GM12865 (cell line): ENCODE data around the gene CCM2L.

Source experiments
- DNase-seq: peaks from one replicate; pipeline ENCODE4 v3.0.0; 2010; ENCODE audit warnings: low read depth
- H3K4me3 ChIP-seq: 2 replicates; pipeline ENCODE4 v1.5.1; 2011; ENCODE audit warnings: mild to moderate bottlenecking, low read depth, low read length, control low read depth
- TF ChIP-seq, protein P1 (sequence below): IDR thresholded peaks from 2 replicates; pipeline ENCODE4 v1.5.1; 2011; ENCODE audit warnings: low read length, control low read depth, low read depth, inconsistent platforms; ENCODE audit not compliant: insufficient read depth; ENCODE audit errors: missing control alignments

Gene CCM2L

DNA sequence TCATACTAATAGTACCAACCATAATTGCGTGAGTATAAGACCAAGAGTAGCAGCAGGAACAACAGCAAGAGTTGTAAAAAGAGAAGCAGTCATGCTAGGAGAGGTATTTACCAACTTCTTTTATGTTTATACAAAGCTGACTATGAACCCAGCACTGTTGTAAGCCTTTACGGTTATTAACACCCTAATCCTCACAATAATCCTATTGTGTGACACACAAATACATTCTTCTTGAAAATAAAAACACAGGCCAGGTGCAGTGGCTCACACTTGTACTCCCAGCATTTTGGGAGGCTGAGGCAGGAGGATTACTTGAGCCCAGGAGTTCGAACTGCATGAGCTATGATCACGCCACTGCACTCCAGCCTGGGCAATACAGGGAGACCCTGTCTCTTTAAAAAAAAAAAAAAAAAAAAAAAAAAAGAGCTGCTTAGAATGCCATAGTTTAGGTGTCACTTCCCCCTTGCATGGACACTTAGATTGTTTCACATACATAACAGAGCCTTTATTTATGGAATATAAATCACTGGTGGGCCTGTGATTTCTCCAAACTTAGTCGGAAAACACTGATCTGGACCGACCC, 62.0 kb downstream of the CCM2L start:
- DNase-seq = no peak
- no peak overlapping the region for H3K4me3 ChIP-seq
- TF ChIP-seq, protein P1, sequence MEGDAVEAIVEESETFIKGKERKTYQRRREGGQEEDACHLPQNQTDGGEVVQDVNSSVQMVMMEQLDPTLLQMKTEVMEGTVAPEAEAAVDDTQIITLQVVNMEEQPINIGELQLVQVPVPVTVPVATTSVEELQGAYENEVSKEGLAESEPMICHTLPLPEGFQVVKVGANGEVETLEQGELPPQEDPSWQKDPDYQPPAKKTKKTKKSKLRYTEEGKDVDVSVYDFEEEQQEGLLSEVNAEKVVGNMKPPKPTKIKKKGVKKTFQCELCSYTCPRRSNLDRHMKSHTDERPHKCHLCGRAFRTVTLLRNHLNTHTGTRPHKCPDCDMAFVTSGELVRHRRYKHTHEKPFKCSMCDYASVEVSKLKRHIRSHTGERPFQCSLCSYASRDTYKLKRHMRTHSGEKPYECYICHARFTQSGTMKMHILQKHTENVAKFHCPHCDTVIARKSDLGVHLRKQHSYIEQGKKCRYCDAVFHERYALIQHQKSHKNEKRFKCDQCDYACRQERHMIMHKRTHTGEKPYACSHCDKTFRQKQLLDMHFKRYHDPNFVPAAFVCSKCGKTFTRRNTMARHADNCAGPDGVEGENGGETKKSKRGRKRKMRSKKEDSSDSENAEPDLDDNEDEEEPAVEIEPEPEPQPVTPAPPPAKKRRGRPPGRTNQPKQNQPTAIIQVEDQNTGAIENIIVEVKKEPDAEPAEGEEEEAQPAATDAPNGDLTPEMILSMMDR = no peak

DNA sequence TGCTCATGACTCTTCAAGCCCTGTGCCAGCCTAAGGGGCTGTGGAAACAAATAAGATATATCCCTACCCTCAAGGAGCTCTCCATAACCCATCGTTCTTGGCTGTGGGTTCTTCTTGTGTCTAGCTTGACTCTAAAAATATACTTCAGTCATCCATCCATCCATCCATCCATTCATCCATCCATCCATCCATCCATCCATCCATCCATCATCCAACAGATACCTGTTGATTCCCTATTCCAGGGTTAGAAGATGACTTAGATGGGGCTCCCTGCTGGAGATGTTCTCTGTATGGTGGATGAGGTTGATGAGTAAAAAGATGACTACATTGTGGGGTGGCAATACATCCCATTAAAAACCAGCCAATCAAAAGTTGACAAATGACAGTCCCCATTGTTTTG, 65.3 kb downstream of the CCM2L start:
- TF ChIP-seq, protein P1 = no peak
- H3K4me3 ChIP-seq = no peak overlapping the region
- no peak for DNase-seq

DNA sequence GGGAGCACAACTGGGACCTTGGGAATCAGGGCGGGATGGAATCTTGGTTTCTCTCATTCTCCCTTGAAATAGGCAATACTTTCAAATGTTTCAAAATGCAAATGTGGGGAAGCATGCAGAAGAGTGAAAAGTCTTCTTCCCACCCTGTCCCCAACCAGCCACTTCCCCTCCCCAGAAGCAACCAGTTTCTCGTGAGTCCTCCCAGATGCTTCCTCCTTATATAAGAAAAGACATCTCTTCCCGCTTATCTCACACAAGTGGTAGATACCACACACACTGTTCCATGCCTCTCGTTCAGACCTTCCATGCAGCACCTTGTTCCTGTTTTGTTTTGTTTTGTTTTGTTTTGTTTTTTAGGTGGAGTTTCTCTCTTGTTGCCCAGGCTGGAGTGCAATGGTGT, 67.0 kb downstream of the CCM2L start:
- TF ChIP-seq, protein P1 = no peak
- DNase-seq = no peak
- H3K4me3 ChIP-seq = no peak overlapping the region

DNA sequence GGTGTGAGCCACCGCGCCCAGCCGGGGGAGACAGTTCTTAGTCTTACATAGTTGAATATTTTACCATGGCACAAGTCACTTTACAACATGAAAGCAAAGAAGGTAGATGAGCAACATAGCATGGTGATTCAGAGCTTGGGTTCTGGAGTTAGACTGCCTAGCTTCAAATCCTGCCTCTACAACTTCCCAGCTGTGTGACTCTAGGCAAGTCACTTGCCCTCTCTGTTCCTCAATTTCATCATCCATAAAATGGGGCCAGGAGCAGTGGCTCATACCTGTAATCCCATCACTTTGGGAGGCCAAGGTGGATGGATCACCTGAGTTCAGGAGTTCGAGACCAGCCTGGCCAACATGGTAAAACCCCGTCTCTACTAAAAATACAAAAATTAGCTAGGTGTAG, 68.1 kb downstream of the CCM2L start:
- no peak overlapping the region for H3K4me3 ChIP-seq
- TF ChIP-seq, protein P1 = no peak
- no peak for DNase-seq

DNA sequence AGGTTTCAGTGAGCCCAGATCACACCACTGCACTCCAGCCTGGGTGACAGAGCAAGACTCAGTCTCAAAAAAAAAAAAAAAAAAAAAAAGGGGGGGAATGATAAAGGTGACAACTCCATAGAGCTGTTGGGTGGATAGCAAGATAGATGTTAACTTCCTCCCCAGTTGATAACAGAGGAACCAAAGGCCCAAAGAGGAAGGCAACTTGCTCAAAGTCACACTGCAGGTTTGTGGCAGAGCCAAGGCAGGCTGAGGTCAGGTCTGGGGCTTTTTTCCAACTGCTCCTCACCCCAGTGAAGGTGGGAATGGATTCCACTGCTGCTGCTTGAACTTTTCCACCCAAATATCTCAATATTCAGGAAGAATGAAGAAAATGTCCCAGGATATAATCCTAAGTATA, 68.6 kb downstream of the CCM2L start:
- H3K4me3 ChIP-seq = no peak overlapping the region
- TF ChIP-seq, protein P1 = no peak
- no peak for DNase-seq

DNA sequence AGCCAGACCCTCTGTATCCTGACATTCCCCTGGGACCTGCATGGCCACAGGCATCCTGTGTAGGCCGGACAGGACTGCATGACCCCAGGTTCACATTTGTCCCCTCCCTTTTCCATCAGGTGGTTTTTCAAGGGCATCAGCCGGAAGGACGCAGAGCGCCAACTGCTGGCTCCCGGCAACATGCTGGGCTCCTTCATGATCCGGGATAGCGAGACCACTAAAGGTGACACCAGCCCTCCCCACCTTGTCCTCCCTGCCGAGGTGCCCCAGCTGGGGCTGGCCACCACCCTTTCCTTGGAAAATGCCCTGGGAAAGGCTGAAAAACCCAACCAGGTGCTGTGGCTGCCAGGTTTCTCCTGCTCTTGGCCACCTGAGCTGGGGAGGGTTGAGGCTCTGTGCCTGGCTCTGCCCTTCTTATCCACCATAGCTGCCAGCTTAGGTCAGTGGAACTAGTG, 69.4 kb downstream of the CCM2L start:
- H3K4me3 ChIP-seq = no peak overlapping the region
- DNase-seq = no peak
- TF ChIP-seq, protein P1 = no peak

DNA sequence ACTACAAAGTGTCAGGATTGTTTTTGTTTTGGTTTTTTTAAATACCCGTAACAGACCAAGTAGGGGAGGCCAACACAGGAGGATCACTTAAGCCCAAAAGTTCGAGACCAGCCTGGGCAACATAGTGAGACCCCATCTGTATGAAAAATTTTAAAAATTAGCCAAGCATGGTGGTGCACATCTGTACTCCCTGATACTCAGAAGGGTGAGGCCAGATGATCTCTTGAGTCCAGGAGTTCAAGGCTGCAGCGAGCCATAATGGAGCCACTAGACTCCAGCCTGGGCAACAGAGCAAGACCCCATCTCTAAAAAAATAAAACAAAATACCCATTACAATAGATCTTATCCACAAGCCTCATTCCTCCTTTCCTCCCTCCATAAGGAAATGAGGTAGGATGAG, 70.5 kb downstream of the CCM2L start:
- TF ChIP-seq, protein P1 = no peak

More for the DNA sequence above, 70.5 kb downstream of the CCM2L start:
- H3K4me3 ChIP-seq = no peak overlapping the region
- DNase-seq = no peak
